PC-9 (cell line): ENCODE results near the gene INVS.
"Not testable (repeated sequence)": the region's sequence is repeated elsewhere in the genome, so short reads cannot be mapped to it uniquely, and the experiment has no call there.

Experiments used
- EZH2 ChIP-seq: fragments of 200-600 bp; sonication (generic); IDR thresholded peaks from 2 replicates; pipeline ENCODE4 v1.8.0; 2017; ENCODE audit warnings: antibody characterized with exemption, low read depth
- TF ChIP-seq, protein P1 (sequence below): fragments of 200-600 bp; sonication (generic); conservative IDR thresholded peaks from 2 replicates; pipeline ENCODE4 v1.6.1; 2017; ENCODE audit warnings: mixed run types, antibody characterized with exemption, mild to moderate bottlenecking, moderate library complexity

DNA sequence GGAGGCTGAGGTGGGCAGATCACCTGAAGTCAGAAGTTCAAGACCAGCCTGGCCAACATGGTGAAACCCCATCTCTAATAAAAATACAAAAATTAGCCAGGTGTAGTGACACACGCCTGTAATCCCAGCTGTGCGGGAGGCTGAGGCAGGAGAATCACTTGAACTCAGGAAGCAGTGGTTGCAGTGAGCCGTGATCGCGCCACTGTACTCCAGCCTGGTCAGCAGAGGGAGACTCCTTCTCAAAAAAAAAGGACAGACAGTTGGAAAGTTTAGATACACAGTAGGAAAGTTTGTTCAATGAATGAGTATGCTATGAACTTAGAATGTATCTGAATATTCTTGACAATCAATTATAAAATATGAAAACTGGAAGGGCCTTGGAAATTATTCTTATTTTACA lies 37.8 kb downstream of the INVS start:
- TF ChIP-seq, protein P1, sequence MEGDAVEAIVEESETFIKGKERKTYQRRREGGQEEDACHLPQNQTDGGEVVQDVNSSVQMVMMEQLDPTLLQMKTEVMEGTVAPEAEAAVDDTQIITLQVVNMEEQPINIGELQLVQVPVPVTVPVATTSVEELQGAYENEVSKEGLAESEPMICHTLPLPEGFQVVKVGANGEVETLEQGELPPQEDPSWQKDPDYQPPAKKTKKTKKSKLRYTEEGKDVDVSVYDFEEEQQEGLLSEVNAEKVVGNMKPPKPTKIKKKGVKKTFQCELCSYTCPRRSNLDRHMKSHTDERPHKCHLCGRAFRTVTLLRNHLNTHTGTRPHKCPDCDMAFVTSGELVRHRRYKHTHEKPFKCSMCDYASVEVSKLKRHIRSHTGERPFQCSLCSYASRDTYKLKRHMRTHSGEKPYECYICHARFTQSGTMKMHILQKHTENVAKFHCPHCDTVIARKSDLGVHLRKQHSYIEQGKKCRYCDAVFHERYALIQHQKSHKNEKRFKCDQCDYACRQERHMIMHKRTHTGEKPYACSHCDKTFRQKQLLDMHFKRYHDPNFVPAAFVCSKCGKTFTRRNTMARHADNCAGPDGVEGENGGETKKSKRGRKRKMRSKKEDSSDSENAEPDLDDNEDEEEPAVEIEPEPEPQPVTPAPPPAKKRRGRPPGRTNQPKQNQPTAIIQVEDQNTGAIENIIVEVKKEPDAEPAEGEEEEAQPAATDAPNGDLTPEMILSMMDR: not testable (repeated sequence)
- not testable (repeated sequence) for TF ChIP-seq EZH2
